ENCODE measurements around the gene NPPC. TPM values are rescaled to one million over a fixed set of nuclear protein-coding genes. Genes with fewer than 3 reads are reported as not detected.

The NPPC gene
- total and polyA plus RNA-seq, 10 of the 15 experiments (the other 5 are each of a cell fraction or from before 2014, with no cell fraction given), result 0.15 TPM; not detected in 9

DNA sequence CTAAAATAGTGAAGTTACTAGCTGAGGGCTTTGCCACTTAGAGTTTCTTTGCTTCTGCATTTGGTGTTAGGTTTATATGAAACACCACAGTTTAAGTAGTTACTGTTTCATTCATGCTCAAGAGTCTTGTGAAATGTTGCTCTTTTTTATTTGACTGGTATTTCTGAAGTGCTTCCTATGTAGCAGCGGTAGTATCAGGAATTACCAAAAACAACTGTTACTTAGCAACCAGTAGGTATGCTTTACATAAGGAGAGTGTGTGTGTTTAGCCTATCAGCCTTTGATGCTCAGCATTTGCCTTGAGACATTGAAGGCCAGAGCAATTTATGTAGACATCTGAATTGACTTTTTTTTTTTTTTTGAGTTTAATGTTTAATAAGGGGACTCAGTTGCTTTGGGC is 38.9 kb upstream of the NPPC start (continued):
- TF ChIP-seq BACH1 (IDR thresholded peaks at IDR 0.05; ENCODE audit: borderline replicate concordance), result no peak
- TF ChIP-seq, protein P1, sequence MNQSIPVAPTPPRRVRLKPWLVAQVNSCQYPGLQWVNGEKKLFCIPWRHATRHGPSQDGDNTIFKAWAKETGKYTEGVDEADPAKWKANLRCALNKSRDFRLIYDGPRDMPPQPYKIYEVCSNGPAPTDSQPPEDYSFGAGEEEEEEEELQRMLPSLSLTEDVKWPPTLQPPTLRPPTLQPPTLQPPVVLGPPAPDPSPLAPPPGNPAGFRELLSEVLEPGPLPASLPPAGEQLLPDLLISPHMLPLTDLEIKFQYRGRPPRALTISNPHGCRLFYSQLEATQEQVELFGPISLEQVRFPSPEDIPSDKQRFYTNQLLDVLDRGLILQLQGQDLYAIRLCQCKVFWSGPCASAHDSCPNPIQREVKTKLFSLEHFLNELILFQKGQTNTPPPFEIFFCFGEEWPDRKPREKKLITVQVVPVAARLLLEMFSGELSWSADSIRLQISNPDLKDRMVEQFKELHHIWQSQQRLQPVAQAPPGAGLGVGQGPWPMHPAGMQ (IDR thresholded peaks at IDR 0.05; ENCODE audit: borderline replicate concordance), result no peak

DNA sequence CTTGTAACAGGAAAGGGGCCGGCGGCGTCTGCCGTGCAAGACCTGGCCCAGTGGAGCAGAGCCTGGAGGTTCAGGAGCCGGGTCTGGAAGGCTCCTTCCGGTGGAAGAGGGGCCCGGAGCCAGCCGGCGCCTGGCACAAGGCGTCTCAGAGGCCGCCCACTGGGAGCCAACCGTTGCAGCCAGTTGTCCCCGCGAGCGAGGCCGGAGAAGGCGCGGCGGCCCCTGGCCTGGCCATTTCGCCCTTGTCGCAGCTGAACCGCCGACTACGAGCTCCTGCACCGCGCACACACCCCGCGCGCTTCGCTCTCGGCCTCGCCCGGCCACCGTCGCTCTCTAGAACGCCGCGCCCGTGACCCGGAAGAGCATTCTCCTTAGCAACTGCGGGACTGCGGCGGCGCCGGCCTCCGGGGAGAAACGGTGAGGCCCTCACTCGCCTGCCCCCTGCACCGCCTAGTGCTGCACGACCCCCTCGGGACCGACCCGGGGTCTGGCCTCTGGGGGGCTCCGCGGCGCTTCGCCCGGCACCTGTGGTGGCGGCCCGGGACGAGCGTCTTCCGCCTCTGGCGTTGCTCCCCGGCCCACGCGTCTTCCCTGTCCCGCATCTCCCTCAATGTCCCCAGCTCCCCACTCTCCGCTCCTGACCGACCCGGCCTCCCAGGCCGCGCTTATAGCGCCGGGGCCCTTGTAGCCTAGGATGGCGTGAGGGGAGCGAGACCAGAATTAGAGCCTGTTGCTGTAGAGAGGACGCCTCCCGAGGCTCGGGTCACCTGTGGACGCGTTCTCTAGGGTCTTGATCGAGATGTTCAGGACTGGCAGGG is 35.4 kb upstream of the NPPC start, which contains the start of gene DIS3L2:
Gene DIS3L2 (plus strand): TSS at position 365 of the 818 bp plus-strand sequence. CDS start 53,215 bp downstream, outside the sequence.
- intact Hi-C loops (cut with micrococcal nuclease; ENCODE audit: unreplicated experiment), result no loop called here
- H3K4me1 ChIP-seq (ENCODE audit: control insufficient read depth, insufficient read depth, low read length), result peaks cover 3% of the 10 kb centered on the region; the same call in 1 of the 2 replicates
- H2AFZ ChIP-seq (ENCODE audit: control insufficient read depth, low read depth, low read length), result peak within 1 kb of the TSS; percentile 94
- ChIA-PET RAD21 (ENCODE audit: unreplicated experiment) (no interaction called here), CTCF (no interaction called here), POLR2A (interaction anchor here (0.5 kb wide), 1 partner anchor 14 kb away, joined by 4 read pairs; no protein-coding TSS in a partner anchor), SMC1A (ENCODE audit: uncharacterized antibody, unreplicated experiment) (interaction anchor here (1.3 kb wide), 1 partner anchor 12 kb away, joined by 3 read pairs; no protein-coding TSS in a partner anchor)
- peak within 1 kb of the TSS; percentile 83 for H3K9ac ChIP-seq (ENCODE audit: control insufficient read depth, insufficient read depth, low read length)
- DNase-seq (ENCODE audit: low read depth, low spot score), result peak; percentile 16
- in situ Hi-C loops (cut with MboI), result no loop called here
- H3K79me2 ChIP-seq (ENCODE audit: control insufficient read depth, insufficient read depth, low read length), result peaks cover 16% of the 10 kb centered on the region
- peak within 1 kb of the TSS; percentile 86 for H3K4me2 ChIP-seq (ENCODE audit: control insufficient read depth, insufficient read depth)
- no peaks in the 10 kb centered on the region for H3K9me3 ChIP-seq (replicated peaks; ENCODE audit: control insufficient read depth, insufficient read depth, low read length)
- no peaks in the 10 kb centered on the region for H3K27me3 ChIP-seq (replicated peaks in 1 of 2; ENCODE audit: control insufficient read depth in 2 of 2, insufficient read depth in 2 of 2, low read length in 1 of 2)
- H3K36me3 ChIP-seq (ENCODE audit: control insufficient read depth in 2 of 2, insufficient read depth in 2 of 2, low read length in 1 of 2), result no peaks in the 10 kb centered on the region
- WGBS (ENCODE audit: insufficient coverage, insufficient replicate concordance, low lambda C conversion rate, missing lambda C conversion rate), result under 1% methylated on average over 68 of the region's 83 CpGs
- H4K20me1 ChIP-seq (ENCODE audit: control insufficient read depth, insufficient read depth), result no peaks in the 10 kb centered on the region
- peak; percentile 98 for ATAC-seq
- H3K4me3 ChIP-seq, result peak within 1 kb of the TSS; percentile 100
- peak within 1 kb of the TSS; percentile 58 for H3K27ac ChIP-seq (ENCODE audit: control insufficient read depth, insufficient read depth)
- peak; percentile 38 for FAIRE-seq
- BruUV-seq (replicated peaks), result no TSS peak
- TF ChIP-seq FOS (IDR thresholded peaks at IDR 0.05; ENCODE audit: borderline replicate concordance, extremely low read depth, insufficient read length), result no peak
- TF ChIP-seq POLR2AphosphoS2 (IDR thresholded peaks at IDR 0.05; ENCODE audit: low read depth, low read length), result no peak
- TF ChIP-seq, protein P2, sequence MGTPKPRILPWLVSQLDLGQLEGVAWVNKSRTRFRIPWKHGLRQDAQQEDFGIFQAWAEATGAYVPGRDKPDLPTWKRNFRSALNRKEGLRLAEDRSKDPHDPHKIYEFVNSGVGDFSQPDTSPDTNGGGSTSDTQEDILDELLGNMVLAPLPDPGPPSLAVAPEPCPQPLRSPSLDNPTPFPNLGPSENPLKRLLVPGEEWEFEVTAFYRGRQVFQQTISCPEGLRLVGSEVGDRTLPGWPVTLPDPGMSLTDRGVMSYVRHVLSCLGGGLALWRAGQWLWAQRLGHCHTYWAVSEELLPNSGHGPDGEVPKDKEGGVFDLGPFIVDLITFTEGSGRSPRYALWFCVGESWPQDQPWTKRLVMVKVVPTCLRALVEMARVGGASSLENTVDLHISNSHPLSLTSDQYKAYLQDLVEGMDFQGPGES (IDR thresholded peaks at IDR 0.05), result no peak
- TF ChIP-seq, protein P3, sequence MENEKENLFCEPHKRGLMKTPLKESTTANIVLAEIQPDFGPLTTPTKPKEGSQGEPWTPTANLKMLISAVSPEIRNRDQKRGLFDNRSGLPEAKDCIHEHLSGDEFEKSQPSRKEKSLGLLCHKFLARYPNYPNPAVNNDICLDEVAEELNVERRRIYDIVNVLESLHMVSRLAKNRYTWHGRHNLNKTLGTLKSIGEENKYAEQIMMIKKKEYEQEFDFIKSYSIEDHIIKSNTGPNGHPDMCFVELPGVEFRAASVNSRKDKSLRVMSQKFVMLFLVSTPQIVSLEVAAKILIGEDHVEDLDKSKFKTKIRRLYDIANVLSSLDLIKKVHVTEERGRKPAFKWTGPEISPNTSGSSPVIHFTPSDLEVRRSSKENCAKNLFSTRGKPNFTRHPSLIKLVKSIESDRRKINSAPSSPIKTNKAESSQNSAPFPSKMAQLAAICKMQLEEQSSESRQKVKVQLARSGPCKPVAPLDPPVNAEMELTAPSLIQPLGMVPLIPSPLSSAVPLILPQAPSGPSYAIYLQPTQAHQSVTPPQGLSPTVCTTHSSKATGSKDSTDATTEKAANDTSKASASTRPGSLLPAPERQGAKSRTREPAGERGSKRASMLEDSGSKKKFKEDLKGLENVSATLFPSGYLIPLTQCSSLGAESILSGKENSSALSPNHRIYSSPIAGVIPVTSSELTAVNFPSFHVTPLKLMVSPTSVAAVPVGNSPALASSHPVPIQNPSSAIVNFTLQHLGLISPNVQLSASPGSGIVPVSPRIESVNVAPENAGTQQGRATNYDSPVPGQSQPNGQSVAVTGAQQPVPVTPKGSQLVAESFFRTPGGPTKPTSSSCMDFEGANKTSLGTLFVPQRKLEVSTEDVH (IDR thresholded peaks at IDR 0.05; ENCODE audit: low read depth, partially characterized antibody), result no peak
- no peak for TF ChIP-seq SREBF2 (IDR thresholded peaks at IDR 0.05; ENCODE audit: low read length)
- TF ChIP-seq, protein P4, sequence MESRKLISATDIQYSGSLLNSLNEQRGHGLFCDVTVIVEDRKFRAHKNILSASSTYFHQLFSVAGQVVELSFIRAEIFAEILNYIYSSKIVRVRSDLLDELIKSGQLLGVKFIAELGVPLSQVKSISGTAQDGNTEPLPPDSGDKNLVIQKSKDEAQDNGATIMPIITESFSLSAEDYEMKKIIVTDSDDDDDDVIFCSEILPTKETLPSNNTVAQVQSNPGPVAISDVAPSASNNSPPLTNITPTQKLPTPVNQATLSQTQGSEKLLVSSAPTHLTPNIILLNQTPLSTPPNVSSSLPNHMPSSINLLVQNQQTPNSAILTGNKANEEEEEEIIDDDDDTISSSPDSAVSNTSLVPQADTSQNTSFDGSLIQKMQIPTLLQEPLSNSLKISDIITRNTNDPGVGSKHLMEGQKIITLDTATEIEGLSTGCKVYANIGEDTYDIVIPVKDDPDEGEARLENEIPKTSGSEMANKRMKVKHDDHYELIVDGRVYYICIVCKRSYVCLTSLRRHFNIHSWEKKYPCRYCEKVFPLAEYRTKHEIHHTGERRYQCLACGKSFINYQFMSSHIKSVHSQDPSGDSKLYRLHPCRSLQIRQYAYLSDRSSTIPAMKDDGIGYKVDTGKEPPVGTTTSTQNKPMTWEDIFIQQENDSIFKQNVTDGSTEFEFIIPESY (IDR thresholded peaks at IDR 0.05), result no peak
- TF ChIP-seq BHLHE40 (IDR thresholded peaks at IDR 0.05; ENCODE audit: borderline replicate concordance in 1 of 2, low read depth in 2 of 2, low read length in 1 of 2), result peak; percentile 66 to 89
- TF ChIP-seq WRNIP1 (IDR thresholded peaks at IDR 0.05; ENCODE audit: borderline replicate concordance, low read depth, low read length), result no peak
- TF ChIP-seq KLF5 (IDR thresholded peaks at IDR 0.05; ENCODE audit: partially characterized antibody), result peak; percentile 33
- TF ChIP-seq PML (IDR thresholded peaks at IDR 0.05; ENCODE audit: low read length), result no peak
